Calu3 (cell line): ENCODE measurements around the gene TESK2. TPM values are rescaled to one million over a fixed set of nuclear protein-coding genes. Genes with fewer than 3 reads are reported as not detected.

Source experiments
- BruUV-seq: library from RNA; stranded (reverse); fragments of 400-500 nt; replicated peaks from 2 replicates; lab custom pipeline; 2021; lab: Mats Ljungman, UMichigan
- CTCF ChIA-PET: fragments of 300-600 bp; sonication (Branson Sonifier 250); formaldehyde crosslinking; loops from one replicate; lab custom pipeline; 2022; ENCODE audit warnings: antibody characterized with exemption; lab: Charles Lee
- DNase-seq: peaks from one replicate; pipeline ENCODE4 v3.0.0; 2022
- H3K27ac Mint-ChIP-seq: one replicate; pipeline ENCODE4 v1.8.0; 2022; ENCODE audit warnings: mixed read lengths; ENCODE audit not compliant: unreplicated experiment
- H3K27me3 Mint-ChIP-seq: one replicate; pipeline ENCODE4 v1.8.0; 2022; ENCODE audit warnings: mixed read lengths; ENCODE audit not compliant: unreplicated experiment
- H3K36me3 Mint-ChIP-seq: one replicate; pipeline ENCODE4 v1.8.0; 2022; ENCODE audit warnings: mild to moderate bottlenecking, moderate library complexity, mixed read lengths; ENCODE audit not compliant: insufficient read depth, unreplicated experiment
- H3K4me1 Mint-ChIP-seq: one replicate; pipeline ENCODE4 v1.8.0; 2022; ENCODE audit warnings: mild to moderate bottlenecking, low read depth, mixed read lengths; ENCODE audit not compliant: unreplicated experiment
- H3K4me3 Mint-ChIP-seq: one replicate; pipeline ENCODE4 v1.8.0; 2022; ENCODE audit warnings: mild to moderate bottlenecking, low read depth, moderate library complexity, mixed read lengths; ENCODE audit not compliant: unreplicated experiment
- H3K9me3 Mint-ChIP-seq: one replicate; pipeline ENCODE4 v1.8.0; 2022; ENCODE audit warnings: low read depth, mixed read lengths; ENCODE audit not compliant: unreplicated experiment
- CTCF ChIP-seq: fragments of 200-600 bp; IDR thresholded peaks from one replicate; pipeline ENCODE4 v1.8.0; 2022; ENCODE audit warnings: antibody characterized with exemption; ENCODE audit not compliant: unreplicated experiment
- intact Hi-C: fragments of 100-400 bp; cut with micrococcal nuclease; formaldehyde crosslinking; loops from one replicate; pipeline ENCODE4 v1.10.0; 2022; ENCODE audit not compliant: unreplicated experiment
- total RNA-seq: library from RNA; stranded (reverse); gene quantifications from 2 replicates; pipeline ENCODE4 v1.2.3, GENCODE V29; 2022

Gene TESK2
- total RNA-seq, 1 experiment from 2014 or later, result 2.3 TPM

- intact Hi-C loops, result no loop called here
- Mint-ChIP-seq H3K36me3 (peaks cover 57% of the 10 kb centered on the region), H3K9me3 (no peaks in the 10 kb centered on the region), H3K4me1 (peaks cover 2% of the 10 kb centered on the region), H3K27ac (no peak overlapping the region), H3K4me3 (no peak overlapping the region), H3K27me3 (no peaks in the 10 kb centered on the region)
- CTCF ChIA-PET, result no interaction called here
- no TSS peak for BruUV-seq
- no peak for DNase-seq
- no peak for TF ChIP-seq CTCF
These were observed 16.2 kb upstream of the TESK2 start for GRCh38 chr1:45507195-45507594.

GRCh38 chr1:45503462-45504360 is 12.7 kb upstream of the TESK2 start:
- Mint-ChIP-seq H3K27me3 (no peaks in the 10 kb centered on the region), H3K4me1 (peaks cover 27% of the 10 kb centered on the region), H3K36me3 (peaks cover 48% of the 10 kb centered on the region), H3K4me3 (no peak overlapping the region), H3K27ac (no peak overlapping the region), H3K9me3 (no peaks in the 10 kb centered on the region)
- CTCF ChIA-PET, result no interaction called here
- intact Hi-C loops, result no loop called here
- BruUV-seq, result no TSS peak
- DNase-seq, result no peak
- TF ChIP-seq CTCF, result no peak

GRCh38 chr1:45501505-45501859 is 10.5 kb upstream of the TESK2 start:
- H3K27ac Mint-ChIP-seq, result no peak overlapping the region
- intact Hi-C loops, result no loop called here
- BruUV-seq, result no TSS peak
- H3K9me3 Mint-ChIP-seq, result no peaks in the 10 kb centered on the region
- no peak for TF ChIP-seq CTCF
- H3K36me3 Mint-ChIP-seq, result peaks cover 29% of the 10 kb centered on the region
- CTCF ChIA-PET, result interaction anchor here (1.2 to 1.8 kb wide), 2 partner anchors 11 to 67 kb away, joined by 7 to 9 read pairs; no protein-coding TSS in a partner anchor
- DNase-seq, result no peak
- H3K27me3 Mint-ChIP-seq, result no peaks in the 10 kb centered on the region
- peak overlapping the region; percentile 89 for H3K4me3 Mint-ChIP-seq
- peaks cover 30% of the 10 kb centered on the region for H3K4me1 Mint-ChIP-seq

- CTCF ChIA-PET, result interaction anchor here (1.0 to 1.2 kb wide), 2 partner anchors 160 to 485 kb away, joined by 5 read pairs; partner anchors contain the start of genes MUTYH and TOE1
- no peak for TF ChIP-seq CTCF
- BruUV-seq, result TSS peak; percentile 27
- H3K27ac Mint-ChIP-seq, result peak overlapping the region; percentile 62
- peak overlapping the region; percentile 89 for H3K4me3 Mint-ChIP-seq
- H3K36me3 Mint-ChIP-seq, result peaks cover 28% of the 10 kb centered on the region
- no peak for DNase-seq
- H3K27me3 Mint-ChIP-seq, result no peaks in the 10 kb centered on the region
- H3K4me1 Mint-ChIP-seq, result peaks cover 30% of the 10 kb centered on the region
- intact Hi-C loops, result no loop called here
- no peaks in the 10 kb centered on the region for H3K9me3 Mint-ChIP-seq
These were observed 8.4 kb upstream of the TESK2 start for GRCh38 chr1:45499415-45499769.
